HEK293 (cell line): ENCODE measurements around the gene FNDC3A.

ENCODE experiments used
- CTCF ChIA-PET: fragments of 350-600 bp; formaldehyde crosslinking; extraction: SDS; loops from one replicate; lab custom pipeline; 2021; ENCODE audit warnings: antibody characterized with exemption; lab: Yijun Ruan, JAX
- POLR2A ChIA-PET: fragments of 300-600 bp; formaldehyde crosslinking; extraction: SDS; loops from one replicate; lab custom pipeline; 2020; ENCODE audit warnings: antibody characterized with exemption, inconsistent platforms; lab: Yijun Ruan, JAX
- H3K27ac ChIP-seq: fragments of 200-500 bp; sonication (Bioruptor generic); 2 replicates; pipeline ENCODE4 v1.5.1; 2014; ENCODE audit warnings: low read depth, low read length, control low read depth, inconsistent platforms; ENCODE audit errors: extremely low read depth
- H3K36me3 ChIP-seq, 2 experiments: fragments of 200-500 bp in 1 of 2; sonication (Bioruptor generic) in 1 of 2; 1 replicate in 1 of 2; 2 replicates in 1 of 2; pipeline ENCODE4 v1.5.1; 2014 to 2017; ENCODE audit warnings: inconsistent platforms in 2 of 2, low read length in 2 of 2; ENCODE audit not compliant: control insufficient read depth in 2 of 2, insufficient read depth in 1 of 2
- H3K4me1 ChIP-seq: fragments of 200-500 bp; sonication (Bioruptor generic); 2 replicates; pipeline ENCODE4 v1.5.1; 2014; ENCODE audit warnings: mild to moderate bottlenecking, low read length, inconsistent platforms; ENCODE audit not compliant: control insufficient read depth, insufficient read depth
- H3K4me3 ChIP-seq: 2 replicates; pipeline ENCODE4 v1.5.1; 2011; ENCODE audit warnings: low read depth, mild to moderate bottlenecking, control low read depth, low read length, moderate library complexity
- H3K9me3 ChIP-seq: fragments of 200-500 bp; sonication (Bioruptor generic); 2 replicates; pipeline ENCODE4 v1.5.1; 2014; ENCODE audit warnings: low read depth, low read length, inconsistent platforms; ENCODE audit not compliant: control insufficient read depth, insufficient read depth
- HOXC10 ChIP-seq: sonication (generic); formaldehyde crosslinking; IDR thresholded peaks from 2 replicates; pipeline ENCODE4 v1.8.1; 2023; ENCODE audit warnings: mild to moderate bottlenecking, missing genetic modification reagents
- KLF7 ChIP-seq: fragments of 450-650 bp; formaldehyde crosslinking; IDR thresholded peaks from 2 replicates; pipeline ENCODE4 v1.5.1; 2016; ENCODE audit warnings: missing biosample characterization, missing genetic modification characterization, borderline replicate concordance
- SALL2 ChIP-seq: fragments of 450-650 bp; formaldehyde crosslinking; IDR thresholded peaks from 2 replicates; pipeline ENCODE4 v1.5.0; 2017; ENCODE audit warnings: missing biosample characterization, mild to moderate bottlenecking, missing genetic modification characterization, borderline replicate concordance
- SCRT2 ChIP-seq: fragments of 450-650 bp; formaldehyde crosslinking; IDR thresholded peaks from 2 replicates; pipeline ENCODE4 v1.5.1; 2016; ENCODE audit warnings: missing biosample characterization, missing genetic modification characterization
- ZNF146 ChIP-seq: fragments of 450-650 bp; formaldehyde crosslinking; IDR thresholded peaks from 2 replicates; pipeline ENCODE4 v1.5.1; 2016; ENCODE audit warnings: missing biosample characterization, missing genetic modification characterization
- ZNF19 ChIP-seq: fragments of 450-650 bp; formaldehyde crosslinking; IDR thresholded peaks from 2 replicates; pipeline ENCODE4; 2016; ENCODE audit warnings: missing biosample characterization, missing genetic modification characterization, low read depth
- ZNF214 ChIP-seq: fragments of 450-650 bp; formaldehyde crosslinking; IDR thresholded peaks from 2 replicates; pipeline ENCODE4 v1.5.1; 2017; ENCODE audit warnings: missing biosample characterization, mild to moderate bottlenecking, missing genetic modification characterization, borderline replicate concordance
- ZNF274 ChIP-seq, 2 experiments: fragments of 200-500 bp in 1 of 2; fragments of 450-650 bp in 1 of 2; sonication (Bioruptor generic) in 1 of 2; formaldehyde crosslinking in 1 of 2; IDR thresholded peaks; 2 replicates each; pipeline versions ENCODE4 v1.5.1 to v1.6.1; 2014 to 2016; ENCODE audit warnings: borderline replicate concordance in 1 of 2, inconsistent platforms in 1 of 2, low read length in 1 of 2, missing biosample characterization in 1 of 2, missing genetic modification characterization in 1 of 2
- ZNF324 ChIP-seq: fragments of 450-650 bp; formaldehyde crosslinking; IDR thresholded peaks from 2 replicates; pipeline ENCODE4 v1.5.1; 2016; ENCODE audit warnings: missing biosample characterization, missing genetic modification characterization
- ZNF350 ChIP-seq: fragments of 450-650 bp; formaldehyde crosslinking; IDR thresholded peaks from 2 replicates; pipeline ENCODE4 v1.5.0; 2017; ENCODE audit warnings: missing biosample characterization, mild to moderate bottlenecking, missing genetic modification characterization
- ZNF354C ChIP-seq: fragments of 450-650 bp; formaldehyde crosslinking; IDR thresholded peaks from 2 replicates; pipeline ENCODE4 v1.5.1; 2016; ENCODE audit warnings: missing biosample characterization, missing genetic modification characterization, low read depth, borderline replicate concordance
- ZNF366 ChIP-seq: fragments of 450-650 bp; formaldehyde crosslinking; conservative IDR thresholded peaks from 2 replicates; pipeline ENCODE4 v1.5.1; 2016; ENCODE audit warnings: missing biosample characterization, missing genetic modification characterization
- ZNF404 ChIP-seq: fragments of 450-650 bp; formaldehyde crosslinking; IDR thresholded peaks from 2 replicates; pipeline ENCODE4 v1.5.1; 2017; ENCODE audit warnings: missing biosample characterization, missing genetic modification characterization
- ZNF585B ChIP-seq: fragments of 450-650 bp; formaldehyde crosslinking; IDR thresholded peaks from 2 replicates; pipeline ENCODE4 v1.5.1; 2016; ENCODE audit warnings: missing biosample characterization, missing genetic modification characterization
- ZNF610 ChIP-seq: fragments of 450-650 bp; formaldehyde crosslinking; IDR thresholded peaks from 2 replicates; pipeline ENCODE4 v1.5.1; 2016; ENCODE audit warnings: missing biosample characterization, missing genetic modification characterization, borderline replicate concordance
- ZNF626 ChIP-seq: fragments of 450-650 bp; sonication (Bioruptor Pico); formaldehyde crosslinking; IDR thresholded peaks from 2 replicates; pipeline ENCODE4 v1.5.1; 2018; ENCODE audit warnings: missing biosample characterization, missing genetic modification characterization, inconsistent platforms
- ZNF768 ChIP-seq: fragments of 450-650 bp; formaldehyde crosslinking; IDR thresholded peaks from 2 replicates; pipeline ENCODE4 v1.5.1; 2018; ENCODE audit warnings: missing biosample characterization, mild to moderate bottlenecking, missing genetic modification characterization
- ZNF843 ChIP-seq: fragments of 450-650 bp; formaldehyde crosslinking; IDR thresholded peaks from 2 replicates; pipeline ENCODE4 v1.5.1; 2016; ENCODE audit warnings: missing biosample characterization, missing genetic modification characterization
- ZSCAN23 ChIP-seq: fragments of 450-650 bp; formaldehyde crosslinking; IDR thresholded peaks from 2 replicates; pipeline ENCODE4 v1.5.1; 2016; ENCODE audit warnings: missing biosample characterization, missing genetic modification characterization
- TF ChIP-seq, protein P1 (sequence below): fragments of 450-650 bp; formaldehyde crosslinking; IDR thresholded peaks from 2 replicates; pipeline ENCODE4 v1.5.1; 2016; ENCODE audit warnings: missing biosample characterization, missing genetic modification characterization
- TF ChIP-seq, protein P2 (sequence below): fragments of 450-650 bp; formaldehyde crosslinking; IDR thresholded peaks from 2 replicates; pipeline ENCODE4 v1.5.1; 2017; ENCODE audit warnings: missing biosample characterization, missing genetic modification characterization

Gene FNDC3A

DNA sequence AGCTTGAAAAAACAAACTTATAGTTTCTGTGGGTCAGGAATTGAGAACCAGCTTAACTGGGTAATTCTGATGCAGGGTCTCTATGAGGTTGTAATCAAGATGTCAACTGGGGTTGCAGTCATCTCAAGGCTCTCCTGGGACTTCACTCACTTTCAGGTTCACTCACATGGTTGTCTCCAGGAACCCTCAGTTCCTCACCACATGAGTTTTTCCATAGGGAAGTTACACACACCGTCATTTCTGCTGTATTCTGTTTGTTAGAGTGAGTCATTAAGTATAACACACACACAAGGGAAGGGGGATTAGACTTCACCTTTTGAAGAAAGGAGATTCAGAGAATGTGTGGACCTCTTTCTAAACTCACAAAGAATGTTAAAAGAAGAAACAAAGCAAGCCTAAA, 209.6 kb downstream of the FNDC3A start:
- peaks cover 3 to 31% of the 10 kb centered on the region in 2 experiments for H3K36me3 ChIP-seq
- CTCF ChIA-PET: no interaction called here
- no peaks in the 10 kb centered on the region for H3K4me1 ChIP-seq
- H3K4me3 ChIP-seq: no peak overlapping the region
- H3K27ac ChIP-seq: no peak overlapping the region
- no peak for TF ChIP-seq ZNF768 (tag by site-specific recombination)
- no peak for TF ChIP-seq HOXC10 (CRISPR knock-in tag)
- no peak for TF ChIP-seq ZNF626 (tag by site-specific recombination)
- no peak for TF ChIP-seq ZNF843 (tag by site-specific recombination)
- TF ChIP-seq ZNF404: no peak
- TF ChIP-seq, protein P1, sequence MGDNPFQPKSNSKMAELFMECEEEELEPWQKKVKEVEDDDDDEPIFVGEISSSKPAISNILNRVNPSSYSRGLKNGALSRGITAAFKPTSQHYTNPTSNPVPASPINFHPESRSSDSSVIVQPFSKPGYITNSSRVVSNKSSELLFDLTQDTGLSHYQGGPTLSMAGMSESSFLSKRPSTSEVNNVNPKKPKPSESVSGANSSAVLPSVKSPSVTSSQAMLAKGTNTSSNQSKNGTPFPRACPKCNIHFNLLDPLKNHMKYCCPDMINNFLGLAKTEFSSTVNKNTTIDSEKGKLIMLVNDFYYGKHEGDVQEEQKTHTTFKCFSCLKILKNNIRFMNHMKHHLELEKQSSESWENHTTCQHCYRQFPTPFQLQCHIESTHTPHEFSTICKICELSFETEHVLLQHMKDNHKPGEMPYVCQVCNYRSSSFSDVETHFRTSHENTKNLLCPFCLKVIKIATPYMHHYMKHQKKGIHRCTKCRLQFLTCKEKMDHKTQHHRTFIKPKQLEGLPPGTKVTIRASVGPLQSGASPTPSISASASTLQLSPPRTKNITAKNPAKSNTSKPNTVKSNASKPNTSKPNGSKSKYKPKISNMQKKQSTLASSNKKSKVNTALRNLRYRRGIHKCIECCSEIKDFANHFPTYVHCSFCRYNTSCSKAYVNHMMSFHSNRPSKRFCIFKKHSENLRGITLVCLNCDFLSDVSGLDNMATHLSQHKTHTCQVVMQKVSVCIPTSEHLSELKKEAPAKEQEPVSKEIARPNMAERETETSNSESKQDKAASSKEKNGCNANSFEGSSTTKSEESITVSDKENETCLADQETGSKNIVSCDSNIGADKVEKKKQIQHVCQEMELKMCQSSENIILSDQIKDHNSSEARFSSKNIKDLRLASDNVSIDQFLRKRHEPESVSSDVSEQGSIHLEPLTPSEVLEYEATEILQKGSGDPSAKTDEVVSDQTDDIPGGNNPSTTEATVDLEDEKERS (tag by site-specific recombination): no peak
- TF ChIP-seq KLF7 (tag by site-specific recombination): no peak
- no peak for TF ChIP-seq ZNF585B
- TF ChIP-seq ZNF214 (tag by site-specific recombination): no peak
- TF ChIP-seq SCRT2: no peak
- no peak for TF ChIP-seq SALL2 (tag by site-specific recombination)
- TF ChIP-seq ZNF19 (tag by site-specific recombination): no peak
- TF ChIP-seq ZNF146 (tag by site-specific recombination): no peak
- no peak for TF ChIP-seq ZNF350 (tag by site-specific recombination)
- TF ChIP-seq, protein P2, sequence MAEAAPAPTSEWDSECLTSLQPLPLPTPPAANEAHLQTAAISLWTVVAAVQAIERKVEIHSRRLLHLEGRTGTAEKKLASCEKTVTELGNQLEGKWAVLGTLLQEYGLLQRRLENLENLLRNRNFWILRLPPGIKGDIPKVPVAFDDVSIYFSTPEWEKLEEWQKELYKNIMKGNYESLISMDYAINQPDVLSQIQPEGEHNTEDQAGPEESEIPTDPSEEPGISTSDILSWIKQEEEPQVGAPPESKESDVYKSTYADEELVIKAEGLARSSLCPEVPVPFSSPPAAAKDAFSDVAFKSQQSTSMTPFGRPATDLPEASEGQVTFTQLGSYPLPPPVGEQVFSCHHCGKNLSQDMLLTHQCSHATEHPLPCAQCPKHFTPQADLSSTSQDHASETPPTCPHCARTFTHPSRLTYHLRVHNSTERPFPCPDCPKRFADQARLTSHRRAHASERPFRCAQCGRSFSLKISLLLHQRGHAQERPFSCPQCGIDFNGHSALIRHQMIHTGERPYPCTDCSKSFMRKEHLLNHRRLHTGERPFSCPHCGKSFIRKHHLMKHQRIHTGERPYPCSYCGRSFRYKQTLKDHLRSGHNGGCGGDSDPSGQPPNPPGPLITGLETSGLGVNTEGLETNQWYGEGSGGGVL: no peak
- POLR2A ChIA-PET: no interaction called here
- H3K9me3 ChIP-seq: no peaks in the 10 kb centered on the region

DNA sequence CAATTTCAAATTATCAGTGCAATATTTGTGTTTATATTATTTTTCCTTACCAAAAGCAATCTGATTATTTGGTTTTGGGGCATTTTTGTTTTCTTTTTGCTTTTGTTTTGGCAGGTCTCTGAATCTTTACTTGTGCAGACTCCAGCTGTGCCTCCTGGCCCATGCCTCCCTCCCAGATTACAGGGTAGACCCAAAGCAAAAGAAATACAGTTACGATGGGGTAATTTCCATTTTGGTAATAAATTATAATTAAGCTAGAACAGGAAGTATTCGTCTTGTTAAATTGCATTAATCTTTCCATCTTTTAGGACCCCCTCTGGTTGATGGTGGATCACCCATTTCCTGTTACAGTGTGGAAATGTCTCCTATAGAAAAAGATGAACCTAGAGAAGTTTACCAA, 215.2 kb downstream of the FNDC3A start:
- TF ChIP-seq ZNF274 (IDR thresholded peaks at IDR 0.05; ENCODE audit: low read length) (no peak), ZNF274 (tag by site-specific recombination; IDR thresholded peaks at IDR 0.05; ENCODE audit: borderline replicate concordance) (no peak), ZSCAN23 (tag by site-specific recombination) (no peak), ZNF324 (no peak), ZNF610 (tag by site-specific recombination) (no peak), ZNF354C (no peak), ZNF366 (tag by site-specific recombination) (no peak)
- POLR2A ChIA-PET: no interaction called here
- no peaks in the 10 kb centered on the region for H3K9me3 ChIP-seq
- peaks cover 15 to 38% of the 10 kb centered on the region in 2 experiments for H3K36me3 ChIP-seq
- CTCF ChIA-PET: no interaction called here
- H3K4me3 ChIP-seq: no peak overlapping the region
- no peaks in the 10 kb centered on the region for H3K4me1 ChIP-seq
- no peak overlapping the region for H3K27ac ChIP-seq
